Small intestine (tissue), 7 donors: ENCODE data around the gene SLC11A2. TPM values are rescaled to one million over a fixed set of nuclear protein-coding genes. Genes with fewer than 3 reads are reported as not detected.
A peak's percentile ranks its signal among the peaks of the same experiment; 100 is the strongest.

Experiments used
- DNase-seq, 2 donors: peaks; one replicate each; pipeline versions ENCODE4 v3.0.0 to v3.0.0-alpha.2; 2013
- FAIRE-seq: peaks from 2 replicates; lab custom pipeline; 2012; peaks lifted over from hg19 to GRCh38; lab: Jason Lieb, UNC
- H3K27ac ChIP-seq, 3 donors: one replicate each; pipeline ENCODE4 v1.5.1; 2013; ENCODE audit warnings: low read length in 2 of 3, mild to moderate bottlenecking in 2 of 3, control low read depth in 1 of 3, inconsistent platforms in 1 of 3, low read depth in 1 of 3, moderate library complexity in 1 of 3
- H3K27me3 ChIP-seq, 3 donors: one replicate each; pipeline ENCODE4 v1.6.1; 2013; ENCODE audit warnings: low read length in 3 of 3, inconsistent platforms in 1 of 3; ENCODE audit not compliant: control insufficient read depth in 3 of 3, insufficient read depth in 3 of 3
- H3K36me3 ChIP-seq, 3 donors: one replicate each; pipeline ENCODE4 v1.6.1; 2013; ENCODE audit warnings: low read length in 3 of 3, inconsistent platforms in 1 of 3, low read depth in 1 of 3, mild to moderate bottlenecking in 1 of 3, moderate library complexity in 1 of 3; ENCODE audit not compliant: control insufficient read depth in 3 of 3, insufficient read depth in 2 of 3
- H3K4me1 ChIP-seq, 3 donors: one replicate each; pipeline ENCODE4 v1.6.1; 2013; ENCODE audit warnings: low read length in 2 of 3, inconsistent platforms in 1 of 3, low read depth in 1 of 3, mild to moderate bottlenecking in 1 of 3, moderate library complexity in 1 of 3; ENCODE audit not compliant: control insufficient read depth in 3 of 3, insufficient read depth in 2 of 3
- H3K4me3 ChIP-seq, 3 donors: one replicate each; pipeline ENCODE4 v1.5.1; 2013; ENCODE audit warnings: low read length in 3 of 3, control low read depth in 1 of 3, inconsistent platforms in 1 of 3, low read depth in 1 of 3, mild to moderate bottlenecking in 1 of 3, moderate library complexity in 1 of 3
- H3K9me3 ChIP-seq, 2 donors: one replicate each; pipeline ENCODE4 v1.6.1; 2013; ENCODE audit warnings: low read depth in 1 of 2, low read length in 1 of 2; ENCODE audit not compliant: control insufficient read depth in 2 of 2, insufficient read depth in 1 of 2
- WGBS, 3 donors: extraction: QIAGEN DNeasy Blood & Tissue Kit; methylation state at CpG; one replicate each; pipeline ENCODE4 v1.1.7; 2013; 5-methylcytosine and 5-hydroxymethylcytosine counted together
- polyA plus RNA-seq, 4 donors: library from polyadenylated mRNA; stranded (reverse) in 3 of 4; unstranded in 1 of 4; fragments of 200-250 nt in 3 of 4; fragments of 120-200 nt in 1 of 4; gene quantifications; one replicate each; pipeline versions ENCODE4 v1.2.1 to v1.2.3, GENCODE V29; 2013
- donor health status: healthy with polysubstance abuse.
- donor health status: control.
- donor health status: control.
- donor health status: Bipolar disorder and iron deficiency.
- donor health status: healthy.

The SLC11A2 gene
- polyA plus RNA-seq, 4 donors = 8.9 to 84.1 (median 16.8) TPM

- Histone ChIP-seq H3K4me3 (no peak overlapping the region), H3K4me1 (peaks cover 2 to 19% (median 4%) of the 10 kb centered on the region in 3 donors), H3K36me3 (peaks cover 0 to 19% (median 3%) of the 10 kb centered on the region in 3 donors), H3K9me3 (no peaks in the 10 kb centered on the region), H3K27me3 (no peaks in the 10 kb centered on the region), H3K27ac (peak overlapping the region in 1 of 3 donors; percentile 60)
- FAIRE-seq = no peak
- DNase-seq = peak; percentile 25 to 72
Measured at GRCh38 chr12:50985322-50985721, 40.9 kb downstream of the SLC11A2 start.

- Histone ChIP-seq H3K4me3 (no peak overlapping the region), H3K36me3 (peaks cover 0 to 21% (median 3%) of the 10 kb centered on the region in 3 donors), H3K27ac (peak overlapping the region in 2 of 3 donors; percentile 50 to 60), H3K27me3 (no peaks in the 10 kb centered on the region), H3K9me3 (no peaks in the 10 kb centered on the region), H3K4me1 (peaks cover 2 to 21% (median 4%) of the 10 kb centered on the region in 3 donors)
- FAIRE-seq = no peak
- no peak for DNase-seq
- 50 to 66% (median 50%) methylated on average over 2 of the region's 2 CpGs for WGBS, 3 donors
Measured at GRCh38 chr12:50984586-50985298, 41.4 kb downstream of the SLC11A2 start.

- Histone ChIP-seq H3K36me3 (peaks cover 0 to 9% (median 0%) of the 10 kb centered on the region in 3 donors), H3K27me3 (no peaks in the 10 kb centered on the region), H3K27ac (peak overlapping the region in 1 of 3 donors; percentile 3), H3K9me3 (no peaks in the 10 kb centered on the region), H3K4me1 (peaks cover 0 to 10% (median 4%) of the 10 kb centered on the region in 3 donors), H3K4me3 (no peak overlapping the region)
- FAIRE-seq (no peak), DNase-seq (peak; percentile 28 to 39)
- WGBS, 3 donors = 30 to 59% (median 39%) methylated on average over 6 of the region's 6 CpGs
Measured at GRCh38 chr12:50981319-50982239, 44.6 kb downstream of the SLC11A2 start.

GRCh38 chr12:50980545-50980944, 45.6 kb downstream of the SLC11A2 start:
- Histone ChIP-seq H3K27ac (peak overlapping the region in 1 of 3 donors; percentile 39), H3K4me1 (peaks cover 0 to 10% (median 4%) of the 10 kb centered on the region in 3 donors), H3K4me3 (no peak overlapping the region), H3K9me3 (no peaks in the 10 kb centered on the region), H3K36me3 (peaks cover 0 to 9% (median 0%) of the 10 kb centered on the region in 3 donors), H3K27me3 (no peaks in the 10 kb centered on the region)
- DNase-seq (peak; percentile 60 to 67), FAIRE-seq (no peak)
- WGBS, 3 donors = 34 to 75% (median 51%) methylated on average over 2 of the region's 2 CpGs

- H3K4me1 ChIP-seq = peaks cover 0 to 10% (median under 1%) of the 10 kb centered on the region in 3 donors
- peaks cover 0 to 9% (median 0%) of the 10 kb centered on the region in 3 donors for H3K36me3 ChIP-seq
- no peaks in the 10 kb centered on the region for H3K9me3 ChIP-seq
- 62 to 68% (median 67%) methylated on average over 6 of the region's 6 CpGs for WGBS, 3 donors
- no peak for DNase-seq
- H3K4me3 ChIP-seq = no peak overlapping the region
- FAIRE-seq = no peak
- H3K27me3 ChIP-seq = no peaks in the 10 kb centered on the region
- H3K27ac ChIP-seq = peak overlapping the region in 1 of 3 donors; percentile 31
Measured at GRCh38 chr12:50979369-50980052, 46.7 kb downstream of the SLC11A2 start.

DNA sequence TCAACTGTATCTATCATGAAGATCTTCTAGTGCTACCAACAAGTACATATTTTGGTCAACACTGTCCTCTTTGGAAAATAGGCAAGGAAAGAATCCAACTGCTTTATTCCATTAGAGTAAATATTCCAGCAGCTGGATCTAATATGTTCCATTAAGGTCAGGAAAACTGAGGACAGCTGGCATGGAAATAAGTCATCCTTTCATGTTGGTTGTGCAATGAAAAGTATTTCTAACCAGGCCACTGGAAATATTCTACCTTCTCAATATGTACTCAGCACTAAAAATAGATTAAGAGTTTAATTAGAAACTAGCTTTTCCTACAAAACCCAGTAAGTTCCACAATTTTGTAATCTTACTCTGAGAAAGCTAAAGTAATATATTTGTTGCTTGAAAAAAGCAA, 54.2 kb downstream of the SLC11A2 start:
- H3K27me3 ChIP-seq = no peaks in the 10 kb centered on the region
- peaks cover 0 to 5% of the 10 kb centered on the region in 2 donors for H3K9me3 ChIP-seq
- FAIRE-seq (no peak), DNase-seq (no peak)
- no peak overlapping the region for H3K27ac ChIP-seq
- no peaks in the 10 kb centered on the region for H3K4me1 ChIP-seq
- H3K36me3 ChIP-seq = peaks cover 0 to 34% (median 2%) of the 10 kb centered on the region in 3 donors
- no peak overlapping the region for H3K4me3 ChIP-seq

GRCh38 chr12:50964432-50964831, 61.8 kb downstream of the SLC11A2 start:
- Histone ChIP-seq H3K4me3 (no peak overlapping the region), H3K9me3 (no peaks in the 10 kb centered on the region), H3K36me3 (peaks cover 0 to 21% (median 3%) of the 10 kb centered on the region in 3 donors), H3K4me1 (no peaks in the 10 kb centered on the region), H3K27ac (no peak overlapping the region), H3K27me3 (no peaks in the 10 kb centered on the region)
- WGBS, 3 donors = 16 to 84% (median 78%) methylated on average over 1 of the region's 1 CpG
- FAIRE-seq (no peak), DNase-seq (no peak)

- FAIRE-seq = no peak
- H3K27ac ChIP-seq = no peak overlapping the region
- H3K9me3 ChIP-seq = no peaks in the 10 kb centered on the region
- WGBS, 3 donors = 91 to 94% (median 91%) methylated on average over 4 of the region's 4 CpGs
- no peak for DNase-seq
- no peaks in the 10 kb centered on the region for H3K4me1 ChIP-seq
- no peak overlapping the region for H3K4me3 ChIP-seq
- no peaks in the 10 kb centered on the region for H3K27me3 ChIP-seq
- H3K36me3 ChIP-seq = peaks cover 0 to 3% (median 0%) of the 10 kb centered on the region in 3 donors
Measured at GRCh38 chr12:50961708-50962107, 64.5 kb downstream of the SLC11A2 start.
